ENCODE measurements around the gene NLRC5.

NLRC5 gene

GRCh38 chr16:57022445-57022844, 33.1 kb downstream of the NLRC5 start:
- DNase-seq (ENCODE audit: low read depth, low spot score) = no peak

- no peak for DNase-seq (ENCODE audit: low read depth, low spot score)
Observed at GRCh38 chr16:57023541-57024249, 34.3 kb downstream of the NLRC5 start.

- no peak for DNase-seq (ENCODE audit: low read depth, low spot score)
Observed at GRCh38 chr16:57024894-57025680, 35.7 kb downstream of the NLRC5 start.

- DNase-seq (ENCODE audit: low read depth, low spot score) = no peak
Observed at GRCh38 chr16:57025941-57026777, 36.8 kb downstream of the NLRC5 start.

- no peak for DNase-seq (ENCODE audit: low read depth, low spot score)
Observed at GRCh38 chr16:57026778-57027062, 37.4 kb downstream of the NLRC5 start.

GRCh38 chr16:57027067-57027466, 37.7 kb downstream of the NLRC5 start:
- DNase-seq (ENCODE audit: low read depth, low spot score) = no peak

- DNase-seq (ENCODE audit: low read depth, low spot score) = peak; percentile 72
Observed at GRCh38 chr16:57028086-57028485, 38.7 kb downstream of the NLRC5 start.

- DNase-seq (ENCODE audit: low read depth, low spot score) = peak; percentile 32
Observed at GRCh38 chr16:57029161-57030160, 40.1 kb downstream of the NLRC5 start.

GRCh38 chr16:57030346-57030902, 41.1 kb downstream of the NLRC5 start:
- no peak for DNase-seq (ENCODE audit: low read depth, low spot score)

GRCh38 chr16:57031156-57031555, 41.8 kb downstream of the NLRC5 start:
- DNase-seq (ENCODE audit: low read depth, low spot score) = peak; percentile 21

- DNase-seq (ENCODE audit: low read depth, low spot score) = no peak
Observed at GRCh38 chr16:57032346-57032745, 43.0 kb downstream of the NLRC5 start.

GRCh38 chr16:57032931-57033330, 43.6 kb downstream of the NLRC5 start:
- DNase-seq (ENCODE audit: low read depth, low spot score) = no peak

GRCh38 chr16:57036315-57036714, 47.0 kb downstream of the NLRC5 start:
- DNase-seq (ENCODE audit: low read depth, low spot score) = no peak

GRCh38 chr16:57036945-57037344, 47.6 kb downstream of the NLRC5 start:
- DNase-seq (ENCODE audit: low read depth, low spot score) = no peak

GRCh38 chr16:57038166-57038565, 48.8 kb downstream of the NLRC5 start:
- DNase-seq (ENCODE audit: low read depth, low spot score) = no peak

- no peak for DNase-seq (ENCODE audit: low read depth, low spot score)
Observed at GRCh38 chr16:57039148-57039812, 49.9 kb downstream of the NLRC5 start.

- no peak for DNase-seq (ENCODE audit: low read depth, low spot score)
Observed at GRCh38 chr16:57041182-57042156, 52.1 kb downstream of the NLRC5 start.

- no peak for DNase-seq (ENCODE audit: low read depth, low spot score)
Observed at GRCh38 chr16:57042157-57043111, 53.1 kb downstream of the NLRC5 start.

Data from ELF-1 (cell line).